Measurements from ENCODE around the gene WRNIP1.

DNA sequence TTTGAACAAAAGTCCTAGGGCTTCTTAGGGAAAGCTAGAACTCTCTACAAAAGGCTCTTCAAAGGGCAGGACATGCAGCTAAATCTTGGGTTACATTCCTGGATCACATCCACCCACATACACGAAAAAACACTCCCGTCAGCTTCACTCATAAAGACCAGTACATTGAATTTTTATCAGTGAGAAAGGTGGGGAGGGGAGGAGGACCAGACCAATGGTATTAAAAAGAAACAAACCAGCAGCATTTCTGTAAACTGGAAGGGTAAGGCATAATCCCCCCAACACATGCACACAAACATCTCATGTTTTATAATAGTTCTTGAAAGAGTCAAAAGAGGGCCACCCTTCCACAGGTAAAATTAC lies 46.1 kb upstream of the WRNIP1 start:
- TF ChIP-seq, protein P1, sequence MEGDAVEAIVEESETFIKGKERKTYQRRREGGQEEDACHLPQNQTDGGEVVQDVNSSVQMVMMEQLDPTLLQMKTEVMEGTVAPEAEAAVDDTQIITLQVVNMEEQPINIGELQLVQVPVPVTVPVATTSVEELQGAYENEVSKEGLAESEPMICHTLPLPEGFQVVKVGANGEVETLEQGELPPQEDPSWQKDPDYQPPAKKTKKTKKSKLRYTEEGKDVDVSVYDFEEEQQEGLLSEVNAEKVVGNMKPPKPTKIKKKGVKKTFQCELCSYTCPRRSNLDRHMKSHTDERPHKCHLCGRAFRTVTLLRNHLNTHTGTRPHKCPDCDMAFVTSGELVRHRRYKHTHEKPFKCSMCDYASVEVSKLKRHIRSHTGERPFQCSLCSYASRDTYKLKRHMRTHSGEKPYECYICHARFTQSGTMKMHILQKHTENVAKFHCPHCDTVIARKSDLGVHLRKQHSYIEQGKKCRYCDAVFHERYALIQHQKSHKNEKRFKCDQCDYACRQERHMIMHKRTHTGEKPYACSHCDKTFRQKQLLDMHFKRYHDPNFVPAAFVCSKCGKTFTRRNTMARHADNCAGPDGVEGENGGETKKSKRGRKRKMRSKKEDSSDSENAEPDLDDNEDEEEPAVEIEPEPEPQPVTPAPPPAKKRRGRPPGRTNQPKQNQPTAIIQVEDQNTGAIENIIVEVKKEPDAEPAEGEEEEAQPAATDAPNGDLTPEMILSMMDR (IDR thresholded peaks at IDR 0.05) = no peak
- no peak for TF ChIP-seq POLR2A (IDR thresholded peaks at IDR 0.05)
